Stomach (tissue), 4 donors: Measurements from ENCODE around the gene PCNT.

Experiments used
- CTCF ChIP-seq, 7 experiments: fragments of 450-650 bp in 4 of 7; fragments of 200-600 bp in 3 of 7; sonication (generic) in 3 of 7; IDR thresholded peaks; one replicate each; pipeline ENCODE4 v1.5.1; 2016 to 2019; ENCODE audit warnings: antibody characterized with exemption in 7 of 7, control low read depth in 2 of 7, mild to moderate bottlenecking in 1 of 7
- EP300 ChIP-seq: sonication (generic); formaldehyde crosslinking; IDR thresholded peaks from one replicate; pipeline ENCODE4 v1.6.1; 2017; ENCODE audit warnings: antibody characterized with exemption
- POLR2A ChIP-seq, 4 donors: fragments of 450-650 bp; IDR thresholded peaks; one replicate each; pipeline ENCODE4 v1.6.1; 2016; ENCODE audit warnings: antibody characterized with exemption in 4 of 4, control low read depth in 2 of 4, mild to moderate bottlenecking in 1 of 4, moderate library complexity in 1 of 4
- POLR2AphosphoS5 ChIP-seq, 3 donors: sonication (generic); formaldehyde crosslinking; IDR thresholded peaks; one replicate each; pipeline ENCODE4 v1.6.1; 2016; ENCODE audit warnings: antibody characterized with exemption in 3 of 3

GRCh38 chr21:46482846-46483231 lies 158.9 kb downstream of the PCNT start:
- TF ChIP-seq CTCF (IDR thresholded peaks at IDR 0.05) (no peak), POLR2AphosphoS5 (IDR thresholded peaks at IDR 0.05) (no peak), POLR2A (IDR thresholded peaks at IDR 0.05) (no peak), EP300 (no peak)
